ENCODE results near the gene SCUBE2.

SCUBE2 gene

DNA sequence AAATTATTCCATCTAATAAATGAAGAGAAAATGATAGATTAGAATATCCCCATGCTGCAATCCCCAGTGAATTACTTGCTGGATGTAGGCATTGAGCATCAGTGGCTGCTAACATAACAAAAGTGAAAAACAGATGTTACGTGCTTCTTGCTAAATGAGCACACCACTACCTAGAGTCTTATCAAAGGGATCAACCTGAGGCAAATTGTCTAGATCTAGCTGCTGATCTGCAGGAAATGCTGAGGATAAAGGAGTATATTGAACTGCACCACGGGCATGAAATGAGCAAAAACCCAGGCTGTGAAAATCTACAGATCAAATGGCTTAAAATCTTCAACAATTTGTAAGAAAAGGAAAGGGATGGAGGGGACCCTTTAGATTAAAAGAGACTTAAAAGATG lies 45.3 kb upstream of the SCUBE2 start:
- no peak for DNase-seq (ENCODE audit: low read depth)
- no peak overlapping the region for H3K4me3 ChIP-seq (ENCODE audit: low read depth, low read length)
- TF ChIP-seq, protein P1, sequence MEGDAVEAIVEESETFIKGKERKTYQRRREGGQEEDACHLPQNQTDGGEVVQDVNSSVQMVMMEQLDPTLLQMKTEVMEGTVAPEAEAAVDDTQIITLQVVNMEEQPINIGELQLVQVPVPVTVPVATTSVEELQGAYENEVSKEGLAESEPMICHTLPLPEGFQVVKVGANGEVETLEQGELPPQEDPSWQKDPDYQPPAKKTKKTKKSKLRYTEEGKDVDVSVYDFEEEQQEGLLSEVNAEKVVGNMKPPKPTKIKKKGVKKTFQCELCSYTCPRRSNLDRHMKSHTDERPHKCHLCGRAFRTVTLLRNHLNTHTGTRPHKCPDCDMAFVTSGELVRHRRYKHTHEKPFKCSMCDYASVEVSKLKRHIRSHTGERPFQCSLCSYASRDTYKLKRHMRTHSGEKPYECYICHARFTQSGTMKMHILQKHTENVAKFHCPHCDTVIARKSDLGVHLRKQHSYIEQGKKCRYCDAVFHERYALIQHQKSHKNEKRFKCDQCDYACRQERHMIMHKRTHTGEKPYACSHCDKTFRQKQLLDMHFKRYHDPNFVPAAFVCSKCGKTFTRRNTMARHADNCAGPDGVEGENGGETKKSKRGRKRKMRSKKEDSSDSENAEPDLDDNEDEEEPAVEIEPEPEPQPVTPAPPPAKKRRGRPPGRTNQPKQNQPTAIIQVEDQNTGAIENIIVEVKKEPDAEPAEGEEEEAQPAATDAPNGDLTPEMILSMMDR (IDR thresholded peaks at IDR 0.05; ENCODE audit: insufficient read depth, low read depth, low read length, missing control alignments), result no peak

DNA sequence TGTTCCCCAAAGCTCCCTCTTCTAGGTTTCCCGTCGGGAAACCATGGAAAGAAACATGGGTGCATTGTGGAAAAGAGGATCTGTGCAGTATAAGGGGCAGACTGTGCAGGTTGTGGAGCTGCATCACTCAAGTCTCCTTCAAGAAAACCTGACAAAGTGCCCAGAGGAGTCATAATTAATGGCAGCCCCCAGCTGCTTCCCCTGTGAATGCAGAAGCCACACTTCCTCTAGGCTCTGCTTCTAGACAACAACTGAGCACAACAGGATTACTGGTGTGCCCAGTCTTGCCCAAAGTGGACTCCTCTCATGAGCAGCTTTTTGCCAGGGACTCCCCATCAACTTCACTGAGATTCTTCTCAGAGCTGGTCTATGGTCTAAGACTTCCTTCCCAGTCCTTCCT lies 42.6 kb upstream of the SCUBE2 start:
- no peak for DNase-seq (ENCODE audit: low read depth)
- no peak overlapping the region for H3K4me3 ChIP-seq (ENCODE audit: low read depth, low read length)
- TF ChIP-seq, protein P1 (IDR thresholded peaks at IDR 0.05; ENCODE audit: insufficient read depth, low read depth, low read length, missing control alignments), result no peak

DNA sequence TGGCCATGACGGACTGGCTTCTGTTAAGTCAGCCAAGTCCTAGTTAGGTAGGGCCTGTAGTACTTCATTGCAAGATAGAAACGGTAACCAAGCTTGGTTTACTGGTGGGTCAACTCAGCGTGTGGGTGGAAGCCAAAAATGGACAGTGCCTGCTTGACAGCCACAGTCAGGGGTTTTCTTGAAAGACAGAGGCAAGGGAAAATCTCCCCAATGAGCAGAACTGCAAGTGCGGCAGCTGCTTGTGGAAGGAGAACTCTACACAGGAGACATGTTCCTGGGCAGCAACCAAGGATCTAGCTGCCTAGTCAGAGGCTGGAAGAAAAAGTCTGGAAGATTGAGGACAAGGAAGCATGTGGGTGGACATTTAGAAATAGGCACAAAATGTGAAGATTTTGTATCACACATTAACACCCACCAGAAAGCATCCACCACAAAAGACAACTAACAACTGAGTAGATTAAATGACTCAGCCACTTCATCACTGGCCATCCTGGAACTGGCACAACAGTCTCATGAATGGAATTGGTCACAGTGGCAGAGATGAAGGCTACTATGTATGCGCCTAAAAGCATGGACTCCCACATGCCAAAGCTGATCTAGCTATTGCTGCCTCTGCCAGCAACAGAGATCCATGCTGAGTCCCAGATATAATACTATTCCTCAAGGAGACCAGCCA lies 40.9 kb upstream of the SCUBE2 start:
- TF ChIP-seq, protein P1 (IDR thresholded peaks at IDR 0.05; ENCODE audit: insufficient read depth, low read depth, low read length, missing control alignments), result no peak
- no peak for DNase-seq (ENCODE audit: low read depth)
- H3K4me3 ChIP-seq (ENCODE audit: low read depth, low read length), result no peak overlapping the region

DNA sequence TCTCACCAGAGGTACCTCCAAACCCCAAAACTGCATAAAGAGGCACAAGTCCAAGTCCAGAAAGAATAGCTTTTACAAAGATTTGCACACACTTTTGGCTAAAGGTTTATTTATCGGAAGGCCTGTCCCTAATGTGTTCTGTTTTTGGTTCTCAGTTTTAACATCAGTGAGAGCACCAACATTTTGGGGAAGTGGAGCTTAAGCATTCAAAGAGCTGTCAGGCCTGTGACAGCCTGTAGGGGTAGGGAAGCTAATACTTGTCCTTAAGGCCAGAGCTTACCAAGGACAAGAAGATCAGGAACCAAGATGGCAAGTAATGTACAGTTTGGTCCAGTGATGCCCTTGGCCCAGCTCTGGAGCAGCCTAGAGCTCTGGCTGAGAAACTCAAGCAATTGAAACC lies 38.9 kb upstream of the SCUBE2 start:
- no peak overlapping the region for H3K4me3 ChIP-seq (ENCODE audit: low read depth, low read length)
- DNase-seq (ENCODE audit: low read depth), result peak; percentile 26
- TF ChIP-seq, protein P1 (IDR thresholded peaks at IDR 0.05; ENCODE audit: insufficient read depth, low read depth, low read length, missing control alignments), result peak; percentile 17

DNA sequence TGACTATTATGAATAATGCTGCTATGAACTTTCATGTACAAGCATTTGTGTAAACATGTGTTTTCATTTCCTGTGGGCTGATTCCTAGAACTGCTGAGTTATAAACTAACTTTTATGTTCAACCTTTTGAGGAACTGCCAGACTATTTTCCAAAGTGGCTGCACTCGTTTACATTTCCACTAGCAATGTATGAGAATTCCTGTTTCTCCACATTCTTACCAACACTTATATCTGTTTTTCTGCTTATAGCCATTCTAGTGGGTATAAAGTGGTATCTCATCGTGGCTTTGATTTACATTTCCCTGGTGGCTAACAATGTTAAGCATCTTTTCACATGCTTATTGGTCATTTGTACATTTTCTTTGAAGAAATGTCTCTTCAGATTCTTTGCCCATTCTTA lies 35.2 kb upstream of the SCUBE2 start:
- no peak overlapping the region for H3K4me3 ChIP-seq (ENCODE audit: low read depth, low read length)
- TF ChIP-seq, protein P1 (IDR thresholded peaks at IDR 0.05; ENCODE audit: insufficient read depth, low read depth, low read length, missing control alignments), result no peak
- DNase-seq (ENCODE audit: low read depth), result no peak

DNA sequence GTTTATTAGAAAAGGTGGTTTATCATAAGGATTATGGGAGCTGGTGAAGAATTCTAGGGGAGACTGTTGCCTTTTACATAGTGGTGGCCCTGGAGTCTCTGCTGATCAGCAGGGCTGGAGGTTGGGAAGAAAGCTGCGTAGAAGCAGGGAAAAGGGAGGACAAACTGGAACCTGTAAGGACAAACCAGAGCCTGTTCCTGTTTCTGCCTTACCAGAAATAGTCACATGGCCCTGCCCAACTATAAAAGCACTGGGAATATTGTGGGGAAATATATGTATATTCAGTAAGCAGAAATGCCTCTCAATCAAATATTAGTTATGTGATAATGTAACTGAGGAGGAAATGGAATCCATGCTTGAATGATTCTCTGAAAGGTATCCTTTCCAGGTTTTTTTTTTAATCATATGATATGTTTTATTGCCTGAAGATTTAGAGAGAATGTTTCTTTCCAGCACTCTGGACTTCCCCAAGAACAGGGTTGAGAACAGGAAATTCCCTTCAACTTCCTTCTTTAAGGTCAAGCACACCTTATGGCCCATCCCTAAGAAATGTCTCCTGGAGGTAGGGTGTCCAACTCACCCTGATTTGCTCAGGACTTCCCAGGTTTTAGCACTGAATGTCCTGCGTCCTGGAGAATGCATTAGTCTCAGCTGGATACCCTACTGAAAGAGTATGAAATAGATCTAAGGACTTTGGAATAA lies 33.9 kb upstream of the SCUBE2 start:
- no peak for DNase-seq (ENCODE audit: low read depth)

More for the DNA sequence above, 33.9 kb upstream of the SCUBE2 start:
- no peak overlapping the region for H3K4me3 ChIP-seq (ENCODE audit: low read depth, low read length)
- TF ChIP-seq, protein P1 (IDR thresholded peaks at IDR 0.05; ENCODE audit: insufficient read depth, low read depth, low read length, missing control alignments), result no peak
